ENCODE results near the gene OR11H7. TPM values are rescaled to one million over a fixed set of nuclear protein-coding genes. Genes with fewer than 3 reads are reported as not detected.
"Not testable (repeated sequence)": the region's sequence is repeated elsewhere in the genome, so short reads cannot be mapped to it uniquely, and the experiment has no call there.

Gene OR11H7
- total and polyA plus RNA-seq, 8 donors, result not detected

DNA sequence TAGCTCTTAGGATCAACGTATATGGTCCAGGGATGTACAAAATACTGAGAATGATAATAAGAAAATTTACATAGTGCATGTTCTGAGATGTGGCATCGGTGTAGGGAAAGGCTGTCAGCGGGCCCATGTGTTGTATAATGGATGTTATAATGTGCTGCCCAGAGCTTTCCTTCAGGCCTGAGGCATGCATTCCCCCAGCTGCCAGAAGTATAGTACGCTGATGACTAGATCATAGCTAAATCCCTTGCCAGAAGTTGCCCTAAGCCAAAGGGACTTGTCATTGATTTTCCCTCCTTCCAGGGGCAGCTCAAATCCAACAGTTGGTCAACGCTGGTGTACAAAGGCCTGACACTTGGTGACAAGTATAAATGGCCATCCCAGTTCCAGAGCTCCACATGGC is 44.6 kb upstream of the OR11H7 start:
- Histone ChIP-seq H3K4me3 (no peak overlapping the region), H3K27me3 (no peaks in the 10 kb centered on the region), H3K27ac (no peak overlapping the region), H3K36me3 (no peaks in the 10 kb centered on the region), H3K4me1 (no peaks in the 10 kb centered on the region), H3K9me3 (no peaks in the 10 kb centered on the region)
- intact Hi-C loops (cut with DNase I), result no loop called here
- WGBS, 2 donors, result 60 to 64% methylated on average over 5 of the region's 5 CpGs
- TF ChIP-seq, protein P1, sequence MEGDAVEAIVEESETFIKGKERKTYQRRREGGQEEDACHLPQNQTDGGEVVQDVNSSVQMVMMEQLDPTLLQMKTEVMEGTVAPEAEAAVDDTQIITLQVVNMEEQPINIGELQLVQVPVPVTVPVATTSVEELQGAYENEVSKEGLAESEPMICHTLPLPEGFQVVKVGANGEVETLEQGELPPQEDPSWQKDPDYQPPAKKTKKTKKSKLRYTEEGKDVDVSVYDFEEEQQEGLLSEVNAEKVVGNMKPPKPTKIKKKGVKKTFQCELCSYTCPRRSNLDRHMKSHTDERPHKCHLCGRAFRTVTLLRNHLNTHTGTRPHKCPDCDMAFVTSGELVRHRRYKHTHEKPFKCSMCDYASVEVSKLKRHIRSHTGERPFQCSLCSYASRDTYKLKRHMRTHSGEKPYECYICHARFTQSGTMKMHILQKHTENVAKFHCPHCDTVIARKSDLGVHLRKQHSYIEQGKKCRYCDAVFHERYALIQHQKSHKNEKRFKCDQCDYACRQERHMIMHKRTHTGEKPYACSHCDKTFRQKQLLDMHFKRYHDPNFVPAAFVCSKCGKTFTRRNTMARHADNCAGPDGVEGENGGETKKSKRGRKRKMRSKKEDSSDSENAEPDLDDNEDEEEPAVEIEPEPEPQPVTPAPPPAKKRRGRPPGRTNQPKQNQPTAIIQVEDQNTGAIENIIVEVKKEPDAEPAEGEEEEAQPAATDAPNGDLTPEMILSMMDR (IDR thresholded peaks at IDR 0.05), result no peak
- DNase-seq, result no peak
- no peak for FAIRE-seq
- no peak for ATAC-seq

DNA sequence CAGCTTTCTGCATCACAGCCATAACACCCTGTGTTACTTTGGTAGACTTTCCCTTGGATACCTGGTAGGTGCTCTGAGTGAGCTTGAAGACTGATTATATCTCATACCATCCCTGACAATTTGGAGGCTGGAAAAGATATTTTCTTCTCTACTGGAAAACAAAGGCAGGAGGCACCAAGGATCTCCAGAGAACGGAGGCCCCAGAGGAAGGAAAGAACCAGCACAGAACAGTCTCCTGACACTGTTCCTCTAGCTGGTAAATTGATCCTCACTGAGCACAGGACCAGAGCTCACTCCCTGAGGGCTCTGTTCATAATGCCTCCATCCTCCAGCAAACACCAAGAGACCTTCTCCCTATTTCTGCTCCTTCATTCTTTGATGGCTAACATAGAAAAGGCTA is 38.2 kb upstream of the OR11H7 start, which contains the start of gene OR11G2:
Gene OR11G2 (plus strand): TSS at position 301 of the 400 bp plus-strand sequence. CDS start 6,542 bp downstream, outside the sequence.
- no peak for FAIRE-seq
- Histone ChIP-seq H3K4me1 (no peaks in the 10 kb centered on the region), H3K27me3 (no peaks in the 10 kb centered on the region), H3K9me3 (no peaks in the 10 kb centered on the region), H3K4me3 (no peak within 1 kb of the TSS), H3K36me3 (no peaks in the 10 kb centered on the region), H3K27ac (no peak within 1 kb of the TSS)
- ATAC-seq, result no peak
- no peak for DNase-seq
- intact Hi-C loops (cut with DNase I), result no loop called here
- 56 to 68% methylated on average over 1 of the region's 1 CpG for WGBS, 2 donors
- TF ChIP-seq, protein P1 (IDR thresholded peaks at IDR 0.05), result no peak

DNA sequence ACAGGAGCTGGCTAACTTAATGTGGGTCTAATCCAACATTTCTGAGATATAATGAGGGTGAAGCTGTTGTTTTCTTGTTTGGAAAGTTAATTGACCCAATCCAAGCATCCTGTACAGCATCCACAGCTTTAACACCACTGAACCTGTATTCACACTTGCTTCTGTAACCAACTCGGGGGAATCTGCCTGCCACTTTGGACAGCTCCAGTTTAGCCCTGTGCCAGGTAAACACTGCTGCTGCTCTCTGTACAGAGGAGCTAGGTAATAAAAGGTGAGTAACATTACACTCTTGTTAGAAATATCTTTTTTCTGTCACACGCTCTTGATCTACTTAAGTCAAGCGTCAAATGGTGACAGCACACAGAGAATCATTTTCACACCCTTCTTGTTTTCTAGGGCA is 37.4 kb upstream of the OR11H7 start:
- no peak for FAIRE-seq
- H3K36me3 ChIP-seq, result no peaks in the 10 kb centered on the region
- intact Hi-C loops (cut with DNase I), result no loop called here

DNA sequence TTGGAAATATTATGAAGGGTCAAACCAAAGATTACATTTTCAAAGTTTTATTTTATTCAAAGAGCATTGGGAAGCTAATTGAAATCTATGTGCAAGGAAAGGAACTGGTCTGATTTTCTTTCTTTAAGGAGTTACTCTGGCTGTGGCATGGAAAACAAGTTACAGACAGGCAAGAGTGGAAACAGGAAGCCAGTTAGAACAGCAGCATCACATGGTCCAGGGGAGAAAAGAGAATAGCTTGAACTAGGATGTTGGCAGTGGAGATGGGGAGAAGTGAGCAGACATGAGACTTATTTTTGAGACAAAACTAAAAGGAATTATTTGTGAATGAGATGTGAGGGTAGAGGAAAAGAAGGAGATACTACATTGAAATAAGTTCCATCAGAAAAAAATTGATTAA is 34.7 kb upstream of the OR11H7 start:
- H3K27me3 ChIP-seq, result no peaks in the 10 kb centered on the region
- DNase-seq, result no peak
- no peaks in the 10 kb centered on the region for H3K36me3 ChIP-seq
- ATAC-seq, result no peak
- H3K27ac ChIP-seq, result no peak overlapping the region
- no peaks in the 10 kb centered on the region for H3K9me3 ChIP-seq
- H3K4me1 ChIP-seq, result no peaks in the 10 kb centered on the region
- no peak overlapping the region for H3K4me3 ChIP-seq
- no peak for FAIRE-seq
- intact Hi-C loops (cut with DNase I), result no loop called here
- TF ChIP-seq, protein P1 (IDR thresholded peaks at IDR 0.05), result no peak

More for the DNA sequence above, 37.4 kb upstream of the OR11H7 start:
- Histone ChIP-seq H3K27ac (no peak overlapping the region), H3K4me1 (no peaks in the 10 kb centered on the region), H3K9me3 (no peaks in the 10 kb centered on the region), H3K27me3 (no peaks in the 10 kb centered on the region), H3K4me3 (no peak overlapping the region)
- 53 to 59% methylated on average over 3 of the region's 3 CpGs for WGBS, 2 donors
- TF ChIP-seq, protein P1 (IDR thresholded peaks at IDR 0.05), result no peak
- DNase-seq, result no peak
- ATAC-seq, result no peak

DNA sequence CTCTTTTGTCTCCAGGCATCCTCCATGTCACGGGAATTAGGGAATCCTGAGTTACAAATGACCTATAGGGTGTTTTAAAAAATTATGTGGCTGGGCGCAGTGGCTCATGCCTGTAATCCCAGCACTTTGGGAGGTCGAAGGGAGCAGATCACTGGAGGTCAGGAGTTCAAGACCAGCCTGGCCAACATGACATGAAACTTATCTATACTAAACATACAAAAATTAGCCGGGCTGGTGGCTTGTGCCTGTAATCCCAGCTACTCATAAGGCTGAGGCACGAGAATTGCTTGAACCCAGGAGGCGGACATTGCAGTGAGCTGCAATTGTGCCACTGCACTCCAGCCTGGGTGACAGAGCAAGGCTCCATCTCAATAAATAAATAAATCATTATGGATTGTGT is 33.6 kb upstream of the OR11H7 start:
- DNase-seq; H3K9me3 ChIP-seq; H3K4me1 ChIP-seq; H3K27ac ChIP-seq; intact Hi-C loops (cut with DNase I); ATAC-seq; H3K27me3 ChIP-seq; FAIRE-seq; H3K36me3 ChIP-seq; H3K4me3 ChIP-seq: not testable (repeated sequence)
- 57 to 73% methylated on average over 6 of the region's 6 CpGs for WGBS, 2 donors

Measured in pancreas (tissue), 10 donors.